ENCODE measurements around the gene HCAR3.

The HCAR3 gene

GRCh38 chr12:122743895-122744525 lies 27.4 kb upstream of the HCAR3 start (continued):
- TF ChIP-seq POU6F1 (CRISPR knock-in tag; IDR thresholded peaks at IDR 0.05; ENCODE audit: borderline replicate concordance, low read depth) (no peak), CSDC2 (CRISPR knock-in tag; IDR thresholded peaks at IDR 0.05) (no peak), CSRNP3 (CRISPR knock-in tag; IDR thresholded peaks at IDR 0.05) (no peak), ZFP3 (CRISPR knock-in tag; IDR thresholded peaks at IDR 0.05) (no peak), GLIS3 (CRISPR knock-in tag; IDR thresholded peaks at IDR 0.05) (no peak), SNAI2 (CRISPR knock-in tag; IDR thresholded peaks at IDR 0.05) (no peak), ISL1 (CRISPR knock-in tag; IDR thresholded peaks at IDR 0.05) (no peak)

DNA sequence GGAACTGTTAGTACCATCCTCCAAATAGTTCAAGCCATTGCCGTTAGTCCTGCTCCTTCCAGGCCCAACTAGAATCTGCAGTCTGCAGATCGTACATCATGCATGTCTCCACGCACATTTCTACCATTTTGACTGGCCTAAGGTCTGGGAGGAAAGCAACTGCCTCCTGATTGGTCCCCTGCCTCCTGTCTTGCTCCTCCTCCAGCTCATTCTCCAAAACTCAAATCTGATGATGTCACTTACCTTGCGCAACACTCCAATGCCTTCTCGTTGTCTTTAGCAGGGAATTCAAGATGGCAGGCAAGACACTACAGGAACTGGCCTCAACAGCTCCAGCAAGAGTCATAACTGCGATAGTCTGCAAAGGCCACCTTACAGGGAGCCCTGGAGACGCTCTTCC lies 23.7 kb upstream of the HCAR3 start:
- TF ChIP-seq GLIS3 (CRISPR knock-in tag; IDR thresholded peaks at IDR 0.05) (no peak), POU6F1 (CRISPR knock-in tag; IDR thresholded peaks at IDR 0.05; ENCODE audit: borderline replicate concordance, low read depth) (no peak), RARB (CRISPR knock-in tag; IDR thresholded peaks at IDR 0.05) (no peak), PATZ1 (CRISPR knock-in tag; IDR thresholded peaks at IDR 0.05; ENCODE audit: borderline replicate concordance) (no peak), TOX (CRISPR knock-in tag; IDR thresholded peaks at IDR 0.05; ENCODE audit: borderline replicate concordance) (no peak), ZNF8 (CRISPR knock-in tag; IDR thresholded peaks at IDR 0.05) (no peak), BACH2 (CRISPR knock-in tag; IDR thresholded peaks at IDR 0.05; ENCODE audit: borderline replicate concordance) (no peak), ZC3H10 (CRISPR knock-in tag; IDR thresholded peaks at IDR 0.05) (no peak), TCF4 (CRISPR knock-in tag; IDR thresholded peaks at IDR 0.05; ENCODE audit: borderline replicate concordance) (no peak), ESRRG (CRISPR knock-in tag; IDR thresholded peaks at IDR 0.05) (no peak), ISL1 (CRISPR knock-in tag; IDR thresholded peaks at IDR 0.05) (no peak), CSDC2 (CRISPR knock-in tag; IDR thresholded peaks at IDR 0.05) (no peak), CSRNP3 (CRISPR knock-in tag; IDR thresholded peaks at IDR 0.05) (no peak), SNAI2 (CRISPR knock-in tag; IDR thresholded peaks at IDR 0.05) (no peak), ZFP30 (CRISPR knock-in tag; IDR thresholded peaks at IDR 0.05) (no peak), ZNF70 (CRISPR knock-in tag; IDR thresholded peaks at IDR 0.05) (no peak), ZFP3 (CRISPR knock-in tag; IDR thresholded peaks at IDR 0.05) (no peak), OSR1 (CRISPR knock-in tag; IDR thresholded peaks at IDR 0.05) (no peak)
- ATAC-seq, result no peak

GRCh38 chr12:122738571-122738970 lies 22.0 kb upstream of the HCAR3 start:
- ATAC-seq, result no peak
- TF ChIP-seq PATZ1 (CRISPR knock-in tag; IDR thresholded peaks at IDR 0.05; ENCODE audit: borderline replicate concordance), result no peak
- TF ChIP-seq TOX (CRISPR knock-in tag; IDR thresholded peaks at IDR 0.05; ENCODE audit: borderline replicate concordance), result no peak
- TF ChIP-seq PPARA (CRISPR knock-in tag; IDR thresholded peaks at IDR 0.05; ENCODE audit: borderline replicate concordance), result no peak
- TF ChIP-seq ZNF565 (CRISPR knock-in tag; conservative IDR thresholded peaks at IDR 0.05; ENCODE audit: low read depth), result no peak
- TF ChIP-seq CREB5 (CRISPR knock-in tag; IDR thresholded peaks at IDR 0.05; ENCODE audit: low read depth), result no peak
- TF ChIP-seq SNAI2 (CRISPR knock-in tag; IDR thresholded peaks at IDR 0.05), result no peak
- TF ChIP-seq BACH2 (CRISPR knock-in tag; IDR thresholded peaks at IDR 0.05; ENCODE audit: borderline replicate concordance), result no peak
- TF ChIP-seq ZC3H10 (CRISPR knock-in tag; IDR thresholded peaks at IDR 0.05), result no peak
- TF ChIP-seq ZNF8 (CRISPR knock-in tag; IDR thresholded peaks at IDR 0.05), result no peak
- no peak for TF ChIP-seq TCF4 (CRISPR knock-in tag; IDR thresholded peaks at IDR 0.05; ENCODE audit: borderline replicate concordance)
- no peak for TF ChIP-seq ZFP30 (CRISPR knock-in tag; IDR thresholded peaks at IDR 0.05)
- no peak for TF ChIP-seq RARB (CRISPR knock-in tag; IDR thresholded peaks at IDR 0.05)
- no peak for TF ChIP-seq POU6F1 (CRISPR knock-in tag; IDR thresholded peaks at IDR 0.05; ENCODE audit: borderline replicate concordance, low read depth)
- no peak for TF ChIP-seq OSR1 (CRISPR knock-in tag; IDR thresholded peaks at IDR 0.05)
- no peak for TF ChIP-seq ZNF70 (CRISPR knock-in tag; IDR thresholded peaks at IDR 0.05)

Data from SK-N-SH treated with all-trans-retinoic acid at 6 μM for 48 hours (cell line).